GM18517 (cell line): ENCODE data around the gene EPHB1.
"Not testable (repeated sequence)": the region's sequence is repeated elsewhere in the genome, so short reads cannot be mapped to it uniquely, and the experiment has no call there.

ENCODE experiments used
- ATAC-seq: cut with Tn5 transposase; IDR thresholded peaks from one replicate; pipeline ENCODE4 v1.9.1; 2021; ENCODE audit warnings: mild to moderate bottlenecking, moderate library complexity; ENCODE audit not compliant: unreplicated experiment

The EPHB1 gene

DNA sequence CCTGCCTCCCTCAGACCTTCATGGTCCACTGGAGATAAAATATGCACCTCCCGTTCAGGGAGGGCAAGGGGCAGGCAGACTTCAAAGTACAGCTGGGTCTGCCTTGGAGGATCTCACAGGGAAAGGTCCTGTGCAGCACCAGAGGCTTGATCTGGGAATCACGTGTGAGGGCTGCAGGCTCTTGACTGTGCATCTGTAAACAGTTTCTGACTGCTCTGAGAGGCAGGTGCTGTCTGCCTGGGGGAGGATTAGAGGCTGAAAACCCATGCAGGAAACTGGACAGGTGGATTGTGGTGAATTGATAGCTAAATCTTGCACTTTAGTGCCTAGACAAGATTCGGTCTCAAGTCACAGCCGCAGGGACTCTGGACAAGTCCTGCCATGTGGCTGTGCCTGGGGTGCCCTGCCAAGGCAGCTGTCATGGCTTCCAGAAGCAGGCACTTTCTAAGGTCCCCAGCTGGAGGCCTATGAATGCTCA is 239.3 kb downstream of the EPHB1 start:
- ATAC-seq = no peak

DNA sequence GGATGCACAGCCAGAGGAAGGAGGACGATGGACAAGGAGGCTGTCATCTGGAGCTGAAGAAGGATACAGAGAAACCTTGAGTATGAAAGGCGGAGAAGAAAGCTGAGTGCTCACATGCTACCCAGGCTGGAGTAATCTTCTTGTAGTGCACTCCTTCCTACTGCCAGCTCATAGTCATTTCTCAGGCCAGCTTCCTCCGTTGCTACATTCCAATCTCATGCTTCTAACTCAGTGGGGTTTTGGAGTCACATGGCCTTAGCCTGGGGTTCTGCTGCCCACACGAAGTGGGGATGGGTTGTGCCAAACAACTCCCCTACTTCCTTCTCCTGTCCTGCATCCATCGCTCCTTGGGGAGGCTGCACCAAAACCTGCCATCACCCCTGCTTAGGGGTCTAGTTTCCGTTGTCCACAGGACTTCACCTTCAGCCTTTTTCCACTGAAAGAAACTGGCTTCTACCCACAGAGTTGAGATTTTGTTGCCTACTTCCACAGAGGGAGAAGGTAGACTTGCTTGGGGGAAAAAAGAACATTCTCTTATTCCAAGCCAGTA is 239.9 kb downstream of the EPHB1 start:
- ATAC-seq = no peak

DNA sequence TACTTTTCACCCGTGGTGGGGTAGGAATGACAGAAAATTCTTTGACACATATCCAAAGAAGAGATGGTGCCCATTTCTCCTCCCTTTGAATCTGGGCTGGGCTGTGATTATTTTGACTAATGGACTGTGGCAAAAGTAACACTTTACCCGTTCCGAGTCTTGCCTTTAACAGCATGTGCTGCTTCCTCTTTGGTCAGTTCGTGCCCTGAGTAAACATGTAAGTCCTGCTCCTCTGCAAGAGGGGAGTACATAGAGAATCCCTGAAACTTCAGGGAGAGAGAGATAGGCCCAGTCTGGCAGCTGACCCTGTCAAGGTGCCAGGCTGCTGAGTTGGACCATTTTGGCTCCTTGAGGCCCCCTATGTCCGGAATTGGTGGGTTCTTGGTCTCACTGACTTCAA is 243.1 kb downstream of the EPHB1 start:
- ATAC-seq = no peak

DNA sequence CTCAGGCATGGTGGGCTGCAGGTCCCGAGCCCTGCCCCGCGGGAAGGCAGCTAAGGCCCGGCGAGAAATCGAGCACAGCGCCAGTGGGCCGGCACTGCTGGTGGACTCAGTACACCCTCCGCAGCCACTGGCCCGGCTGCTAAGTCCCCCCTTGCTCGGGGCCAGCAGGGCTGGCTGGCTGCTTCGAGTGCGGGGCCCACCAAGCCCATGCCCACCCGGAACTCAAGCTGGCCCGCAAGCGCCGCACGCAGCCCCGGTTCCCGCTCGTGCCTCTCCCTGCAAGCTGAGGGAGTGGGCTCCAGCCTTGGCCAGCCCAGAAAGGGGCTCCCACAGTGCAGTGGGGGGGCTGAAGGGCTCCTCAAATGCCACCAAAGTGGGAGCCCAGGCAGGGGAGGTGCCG is 244.5 kb downstream of the EPHB1 start:
- not testable (repeated sequence) for ATAC-seq

DNA sequence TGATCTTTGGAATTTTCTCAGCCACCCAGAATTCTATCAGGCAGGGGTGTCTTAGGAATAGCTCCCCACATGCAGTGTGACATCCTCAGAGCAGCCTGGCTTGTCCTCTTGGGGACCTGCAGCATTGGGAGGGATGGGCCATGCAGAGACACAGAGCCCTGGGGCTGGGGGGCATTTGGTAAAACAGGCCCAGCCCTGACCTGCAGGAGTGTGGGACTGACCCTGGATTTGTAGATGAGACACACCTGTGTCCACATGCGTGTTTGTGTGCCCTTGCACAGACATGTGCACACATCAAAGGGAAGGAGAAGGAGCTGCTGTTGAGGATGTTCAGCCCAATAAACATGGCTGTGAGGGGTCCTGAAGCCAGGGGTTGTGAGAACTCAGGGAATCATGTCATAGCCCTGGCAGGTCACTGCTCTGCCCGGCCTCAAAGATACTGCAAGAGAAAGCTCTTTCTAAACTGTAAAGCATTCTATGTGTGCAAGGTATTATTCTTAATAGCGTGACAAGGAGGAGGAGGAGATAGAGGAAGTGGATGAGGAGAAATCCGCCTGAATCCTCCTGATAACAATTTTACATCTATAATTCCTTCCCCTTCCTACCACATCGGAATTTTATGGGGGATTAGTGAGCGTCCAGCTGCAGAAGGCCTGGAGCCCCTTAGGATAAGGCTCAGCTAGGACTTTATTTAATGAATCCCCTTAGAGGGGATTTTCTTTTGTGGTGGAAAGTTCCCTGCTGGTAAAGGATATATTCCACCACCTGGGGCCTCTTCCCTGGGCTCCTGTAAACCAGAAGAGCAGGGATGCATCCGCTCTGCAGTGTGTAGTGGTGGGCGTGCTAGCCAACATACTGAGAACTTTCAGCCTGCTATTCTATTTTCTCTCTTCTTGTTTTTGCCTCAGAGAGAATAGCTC is 245.5 kb downstream of the EPHB1 start:
- no peak for ATAC-seq

DNA sequence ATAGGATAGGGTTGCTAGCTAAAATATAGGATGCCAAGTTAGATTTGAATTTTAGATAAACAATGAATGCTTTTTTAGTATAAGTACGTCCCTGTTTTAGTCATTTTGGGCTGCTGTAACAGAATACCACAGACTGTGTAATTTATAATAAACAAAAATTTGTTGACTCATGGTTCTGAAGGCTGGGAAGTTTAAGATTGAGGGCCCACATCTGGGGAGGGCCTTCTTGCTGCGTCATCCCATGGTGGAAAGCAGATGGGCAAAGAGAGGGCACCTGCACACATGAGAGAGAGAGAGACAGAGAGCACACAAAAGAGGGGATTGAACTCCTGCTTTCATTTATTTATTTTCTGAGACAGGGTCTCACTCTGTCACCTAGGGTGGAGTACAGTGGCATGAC is 246.5 kb downstream of the EPHB1 start:
- ATAC-seq = no peak

DNA sequence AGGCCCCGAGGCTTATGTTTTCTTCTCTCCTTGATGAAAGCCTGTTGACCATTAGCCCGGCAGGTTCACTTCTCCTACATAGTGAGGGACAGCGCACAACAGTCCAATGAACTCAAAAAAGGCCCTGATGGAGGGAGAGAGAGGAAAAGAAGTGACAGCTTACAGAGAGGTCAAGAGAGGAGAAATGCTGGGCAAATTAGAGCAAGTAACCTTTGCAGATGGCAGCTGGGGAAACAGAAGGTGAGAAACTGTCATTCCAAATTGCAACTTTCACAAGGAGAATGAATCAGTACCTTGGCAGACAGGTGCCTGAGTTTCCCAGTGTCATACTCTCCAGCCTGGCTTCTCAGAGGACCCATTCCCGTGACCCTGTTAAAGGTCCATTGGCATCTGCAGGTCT is 252.0 kb downstream of the EPHB1 start:
- ATAC-seq = no peak

DNA sequence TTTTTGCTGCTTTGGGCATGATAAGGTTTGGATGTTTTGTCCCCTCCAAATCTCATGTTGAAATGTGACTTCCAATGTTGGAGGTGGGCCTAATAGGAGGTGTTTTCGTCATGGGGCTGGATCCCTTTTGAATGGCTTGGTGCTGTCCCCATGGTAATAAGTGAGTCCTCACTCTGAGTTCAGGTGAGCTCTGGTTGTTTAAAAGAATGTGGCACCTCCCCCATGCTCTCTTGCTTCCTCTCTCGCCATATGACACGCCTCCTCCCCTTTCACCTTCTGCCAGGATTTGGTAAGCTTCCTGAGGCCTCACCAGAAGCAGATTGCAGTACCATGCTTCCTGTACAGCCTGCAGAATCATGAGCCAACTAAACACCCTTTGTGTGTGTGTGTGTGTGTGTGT is 255.5 kb downstream of the EPHB1 start:
- ATAC-seq = no peak

DNA sequence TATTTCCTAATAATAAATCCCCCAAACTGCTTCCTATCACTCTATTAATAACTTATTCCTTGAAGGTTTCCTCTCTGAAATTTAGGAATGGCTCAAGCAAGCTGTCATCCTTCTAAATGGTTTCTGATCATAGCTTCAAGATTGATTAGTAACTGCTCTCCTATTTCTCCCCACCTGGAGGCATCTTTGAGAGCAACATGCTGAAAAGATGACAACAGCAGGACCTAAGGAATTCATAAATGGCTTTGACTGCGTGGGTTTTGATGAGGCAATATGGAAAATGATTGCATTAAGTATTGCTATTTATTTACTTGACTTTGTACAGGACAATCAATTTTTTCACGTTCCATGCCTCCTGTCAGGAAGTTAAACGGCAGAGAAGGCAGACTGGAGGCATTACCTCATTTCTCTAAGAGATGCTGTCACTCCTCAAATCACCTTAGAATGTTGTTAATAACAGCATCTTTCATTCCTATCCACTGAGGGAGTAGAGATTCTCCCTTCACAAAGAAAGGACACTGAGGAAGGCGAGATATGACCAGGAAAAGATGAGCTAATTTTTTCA is 256.4 kb downstream of the EPHB1 start:
- no peak for ATAC-seq

DNA sequence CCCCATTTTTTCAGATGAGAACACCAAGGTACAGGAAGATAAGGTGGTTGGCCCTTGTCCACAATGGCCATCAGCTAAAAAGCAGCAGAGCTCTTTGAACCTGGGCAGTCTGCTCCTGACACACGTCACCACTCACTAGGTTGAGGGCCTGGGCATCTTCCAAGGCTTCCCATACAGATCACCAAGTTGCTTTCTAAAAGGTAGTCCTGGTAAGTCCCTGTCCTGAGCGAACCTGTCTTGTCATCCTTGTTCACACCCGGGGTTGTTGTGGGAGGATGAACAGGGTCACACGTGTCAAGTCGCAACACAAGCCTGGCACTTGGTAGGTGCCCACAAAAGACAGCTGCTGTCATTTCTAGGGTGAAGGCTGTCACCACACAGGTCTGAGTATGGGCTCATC is 260.4 kb downstream of the EPHB1 start:
- ATAC-seq = no peak

DNA sequence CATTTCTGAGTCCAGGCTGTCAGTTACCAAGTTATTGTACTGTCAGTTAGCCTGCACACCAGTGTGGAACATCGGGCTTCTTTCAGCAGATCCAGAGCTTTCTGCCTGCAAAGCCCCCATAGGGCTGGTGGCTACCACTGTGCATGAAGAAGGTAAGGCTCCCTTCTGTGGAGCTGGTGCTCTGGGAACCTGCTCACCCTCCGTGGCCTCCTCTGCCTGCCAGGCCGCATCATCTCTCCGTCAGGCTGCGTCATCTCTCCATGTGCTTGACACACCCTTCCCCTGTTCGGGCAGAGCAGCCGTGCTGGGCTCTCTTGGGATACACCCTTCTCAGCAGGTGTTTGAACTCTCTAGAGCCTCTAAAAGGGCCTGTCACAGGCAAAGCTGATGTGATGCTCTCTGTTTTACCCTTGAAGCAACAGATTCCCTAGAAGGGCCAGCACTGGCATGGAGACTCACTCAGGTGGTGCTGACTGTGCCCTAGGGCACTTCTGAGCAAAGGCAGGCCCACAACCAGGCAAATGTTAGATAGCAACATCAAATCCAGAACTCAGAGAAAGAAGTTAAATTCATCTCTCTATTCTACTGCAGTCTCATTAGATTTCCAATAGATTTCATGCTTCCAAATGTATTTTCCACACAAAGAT is 261.1 kb downstream of the EPHB1 start:
- no peak for ATAC-seq

DNA sequence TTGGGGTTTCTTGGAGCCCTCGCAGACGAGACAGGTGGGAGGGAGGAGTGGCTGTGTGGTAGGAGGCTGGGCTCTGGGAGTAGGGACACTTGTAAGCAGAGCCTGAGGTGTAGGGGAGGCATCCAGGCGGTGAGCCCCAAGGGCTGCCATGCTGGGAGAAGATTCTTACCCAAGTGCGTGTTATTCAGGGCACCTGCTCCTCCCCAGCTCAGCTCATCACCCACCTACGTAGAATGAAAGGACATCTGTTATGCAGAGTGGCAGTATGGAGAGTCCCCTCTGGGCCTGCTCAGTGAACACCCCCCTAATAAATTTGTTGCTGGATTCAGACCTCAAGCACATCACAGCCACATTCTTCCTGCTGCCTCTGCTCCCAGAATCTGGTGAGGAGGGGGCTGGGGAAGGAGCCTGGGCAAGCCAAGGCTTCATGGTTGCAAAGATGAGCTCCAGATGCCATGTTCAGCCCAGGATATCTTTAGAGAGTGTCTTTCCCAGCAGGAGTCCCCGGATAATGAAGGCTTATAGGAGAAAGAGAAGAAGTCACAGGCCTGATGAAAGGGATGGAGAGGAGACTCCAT is 261.8 kb downstream of the EPHB1 start:
- ATAC-seq = no peak

DNA sequence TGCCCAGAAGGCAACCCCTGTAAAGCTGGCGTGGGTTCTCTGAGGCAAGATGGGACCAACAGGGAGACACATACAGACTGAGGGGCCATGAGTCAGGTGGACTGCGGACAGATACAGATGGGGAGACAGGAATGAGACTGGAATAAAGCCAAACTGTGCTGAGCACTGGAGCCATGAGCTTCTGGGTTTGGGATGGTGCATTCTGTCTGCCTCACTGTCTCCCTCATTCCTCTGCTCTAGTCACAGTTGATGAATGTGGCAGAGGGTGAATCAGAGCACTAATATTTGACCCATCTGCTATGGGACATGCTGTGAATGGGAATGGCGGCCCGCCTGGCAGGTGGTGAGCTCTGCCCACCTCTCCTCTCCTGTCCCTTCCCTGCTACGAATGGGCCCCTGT is 262.9 kb downstream of the EPHB1 start:
- no peak for ATAC-seq

DNA sequence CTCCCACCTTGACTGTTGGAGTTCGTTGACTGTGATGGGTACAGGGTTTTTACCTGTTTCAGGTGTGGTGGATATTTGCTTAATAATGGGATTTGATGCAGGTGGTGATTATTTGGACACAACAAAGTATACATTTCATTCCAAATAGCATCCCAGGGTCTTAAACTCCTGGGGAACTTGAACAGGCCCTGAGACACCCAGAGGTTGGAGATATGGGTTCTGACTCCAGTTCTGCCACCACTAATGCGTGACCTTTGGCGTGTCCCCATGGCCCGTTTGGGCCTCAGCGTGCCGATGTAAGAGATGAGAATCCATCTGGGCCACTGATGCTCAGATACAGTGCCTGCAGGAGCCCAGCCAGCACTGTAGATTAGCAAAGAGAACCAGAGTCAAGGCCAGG is 264.5 kb downstream of the EPHB1 start:
- no peak for ATAC-seq

DNA sequence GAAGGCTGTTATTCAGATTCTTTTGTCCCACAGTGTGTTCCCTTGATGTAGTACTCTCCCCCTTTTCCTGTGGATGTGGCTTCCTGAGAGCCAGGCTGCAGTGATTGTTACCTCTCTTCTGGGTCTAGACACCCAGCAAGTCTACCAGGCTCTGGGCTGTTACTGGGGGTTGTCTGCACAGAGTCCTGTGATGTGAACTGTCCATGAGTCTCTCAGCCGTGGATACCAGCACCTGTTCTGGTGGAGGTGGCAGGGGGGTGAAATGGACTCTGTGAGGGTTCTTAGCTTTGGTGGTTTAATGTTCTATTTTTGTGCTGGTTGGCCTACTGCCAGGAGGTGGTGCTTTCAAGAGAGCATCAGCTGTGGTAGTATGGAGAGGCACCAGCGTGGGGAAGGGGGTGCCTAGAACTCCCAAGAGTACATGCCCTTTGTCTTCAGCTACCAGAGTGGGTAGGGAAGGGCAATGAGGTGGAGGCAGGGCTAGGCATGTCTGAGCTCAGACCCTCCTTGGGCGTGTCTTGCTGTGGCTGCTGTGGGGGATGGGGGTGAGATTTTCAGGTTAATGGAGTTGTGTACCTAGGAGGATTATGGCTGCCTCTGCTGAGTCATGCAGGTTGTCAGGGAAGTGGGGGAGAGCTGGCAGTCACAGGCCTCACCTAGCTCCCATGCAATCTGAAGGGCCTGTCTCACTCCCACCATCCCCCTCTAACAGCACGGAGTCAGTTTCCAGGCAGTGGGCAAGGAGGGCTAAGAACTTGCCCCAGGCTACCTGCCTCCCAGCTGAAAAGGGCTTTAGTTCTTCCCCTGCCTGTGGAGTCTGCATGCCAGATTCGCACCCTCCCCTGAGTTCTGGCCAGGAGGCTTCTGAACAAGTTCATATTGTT is 272.0 kb downstream of the EPHB1 start:
- ATAC-seq = not testable (repeated sequence)

DNA sequence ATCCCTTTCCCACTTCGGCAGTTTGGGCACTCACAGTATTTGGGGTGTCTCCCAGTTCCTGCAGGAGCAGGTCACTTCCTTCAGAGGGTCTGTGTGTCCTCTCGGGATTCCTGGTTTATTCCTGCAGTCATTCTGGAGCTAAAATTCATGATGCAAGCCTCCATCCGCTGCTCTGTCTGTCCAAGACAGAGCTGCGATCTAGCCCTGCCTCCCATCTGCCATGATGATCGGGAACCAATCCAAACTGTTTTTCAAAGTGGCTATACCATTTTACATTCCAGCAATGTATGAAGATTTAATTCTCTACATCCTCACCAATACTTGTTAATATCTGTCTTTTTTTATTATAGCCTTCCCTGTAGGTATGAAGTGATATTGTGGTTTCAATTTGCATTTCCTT is 273.0 kb downstream of the EPHB1 start:
- ATAC-seq = no peak

DNA sequence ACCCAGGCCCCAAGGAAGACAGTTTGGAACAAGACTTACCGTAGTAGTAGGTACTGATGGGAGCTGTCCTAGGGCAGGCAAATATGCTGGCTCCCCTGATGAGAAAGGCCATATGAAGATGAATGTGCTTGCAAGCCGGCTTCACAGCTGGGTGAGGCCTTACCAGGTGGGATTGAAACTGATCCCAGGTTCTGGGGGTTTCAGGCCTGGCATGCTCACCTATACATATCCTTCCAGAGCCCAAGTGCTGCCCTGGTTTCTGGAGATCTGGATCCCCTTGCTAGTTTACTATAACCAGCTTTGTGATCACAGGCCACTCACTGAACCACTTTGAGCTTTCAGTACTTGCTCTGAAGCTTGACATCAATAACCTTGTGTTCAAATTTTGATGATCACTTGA is 274.3 kb downstream of the EPHB1 start:
- no peak for ATAC-seq

DNA sequence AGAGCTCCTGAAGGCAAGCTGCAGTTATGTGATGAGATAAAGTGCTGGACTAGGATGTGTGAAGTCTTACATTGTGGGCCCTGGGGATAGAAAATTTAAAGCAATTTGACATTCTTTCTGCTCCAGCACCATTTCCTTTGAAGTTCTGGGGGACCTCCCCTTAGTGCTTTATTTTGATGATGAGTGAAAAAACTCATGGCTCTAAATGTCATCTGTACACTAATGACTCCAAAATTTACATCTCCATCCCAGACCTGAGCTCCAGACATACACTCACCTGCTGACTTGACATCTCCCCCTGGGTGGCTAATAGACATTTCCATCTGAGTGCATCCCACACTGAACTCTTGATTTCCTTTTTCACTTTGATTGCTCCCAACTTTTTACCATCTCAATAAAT is 276.4 kb downstream of the EPHB1 start:
- ATAC-seq = no peak

DNA sequence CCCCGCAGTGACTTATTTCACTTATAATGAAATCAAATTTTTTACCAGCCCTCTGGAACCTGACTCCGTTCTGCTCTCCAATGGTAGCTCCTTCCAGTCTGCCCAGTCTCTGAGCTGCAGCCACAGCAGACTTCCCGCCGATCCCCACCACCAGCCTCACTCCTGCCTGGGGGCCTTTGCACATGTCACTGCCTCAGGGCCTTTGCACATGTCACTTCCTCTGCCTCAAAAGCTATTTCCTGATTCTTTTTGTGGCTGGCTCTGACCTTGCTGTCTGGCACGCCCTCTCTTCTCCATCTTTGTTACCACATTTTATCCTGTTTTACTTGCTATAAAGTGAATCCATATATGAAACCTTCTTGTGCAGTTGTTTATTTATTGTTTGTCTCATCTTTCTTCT is 277.4 kb downstream of the EPHB1 start:
- ATAC-seq = no peak

DNA sequence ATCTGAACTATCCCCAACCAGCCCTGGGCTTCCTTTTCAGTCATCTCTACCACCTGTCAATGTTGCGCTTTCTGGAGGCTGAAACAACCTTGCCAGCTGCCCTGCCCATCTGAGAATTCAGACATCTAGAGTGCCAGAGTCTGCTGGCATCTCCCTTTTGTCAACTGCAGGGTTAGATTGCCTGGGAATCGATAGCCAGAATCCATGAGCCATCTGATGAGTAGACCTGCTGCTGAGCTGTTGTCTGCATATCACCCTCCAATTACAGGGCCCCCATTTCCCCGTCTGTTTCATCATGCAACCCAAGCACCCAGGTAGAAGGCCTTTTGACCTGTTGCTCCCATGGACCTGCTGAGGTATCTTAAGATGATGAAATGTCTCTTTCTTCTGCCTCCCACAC is 280.1 kb downstream of the EPHB1 start:
- ATAC-seq = no peak
